Caco-2 (cell line): Measurements from ENCODE around the gene RPP14. TPM values are rescaled to one million over a fixed set of nuclear protein-coding genes. Genes with fewer than 3 reads are reported as not detected.

ENCODE experiments used
- BruUV-seq: library from RNA; stranded (reverse); fragments of 400-500 nt; replicated peaks from 2 replicates; lab custom pipeline; 2021; lab: Mats Ljungman, UMichigan
- CTCF ChIA-PET: fragments of 300-600 bp; sonication (Branson Sonifier 250); formaldehyde crosslinking; loops from one replicate; lab custom pipeline; 2022; ENCODE audit warnings: antibody characterized with exemption; lab: Charles Lee
- POLR2A ChIA-PET: fragments of 300-600 bp; sonication (Branson Sonifier 250); formaldehyde crosslinking; loops from one replicate; lab custom pipeline; 2022; ENCODE audit warnings: antibody characterized with exemption; lab: Charles Lee
- DNase-seq, 2 experiments: peaks; one replicate each; pipeline versions ENCODE4 v3.0.0 to v3.0.0-alpha.2; 2020 to 2022
- H3K27me3 ChIP-seq: replicated peaks from 2 replicates; pipeline ENCODE4 v1.6.0; 2011; ENCODE audit warnings: low read length; ENCODE audit not compliant: control insufficient read depth, insufficient read depth
- H3K36me3 ChIP-seq: 2 replicates; pipeline ENCODE4 v1.5.1; 2011; ENCODE audit warnings: low read length; ENCODE audit not compliant: control insufficient read depth, insufficient read depth
- H3K4me1 ChIP-seq: fragments of 250-450 bp; sonication (Bioruptor Pico); 2 replicates; pipeline ENCODE4 v1.5.1; 2020; ENCODE audit warnings: mild to moderate bottlenecking
- H3K4me3 ChIP-seq: 2 replicates; pipeline ENCODE4 v1.5.1; 2011; ENCODE audit warnings: low read depth, mild to moderate bottlenecking, control low read depth, low read length
- H3K9me3 ChIP-seq: fragments of 250-450 bp; sonication (Bioruptor Pico); 2 replicates; pipeline ENCODE4 v1.5.1; 2020; ENCODE audit warnings: mild to moderate bottlenecking, moderate library complexity
- H3K27ac Mint-ChIP-seq: one replicate; pipeline ENCODE4 v1.8.0; 2022; ENCODE audit warnings: mixed read lengths; ENCODE audit not compliant: unreplicated experiment
- H3K27me3 Mint-ChIP-seq: one replicate; pipeline ENCODE4 v1.8.0; 2022; ENCODE audit warnings: mixed read lengths; ENCODE audit not compliant: insufficient read depth, unreplicated experiment
- H3K36me3 Mint-ChIP-seq: one replicate; pipeline ENCODE4 v1.8.0; 2022; ENCODE audit warnings: mild to moderate bottlenecking, mixed read lengths; ENCODE audit not compliant: insufficient read depth, unreplicated experiment
- H3K4me1 Mint-ChIP-seq: one replicate; pipeline ENCODE4 v1.8.0; 2022; ENCODE audit warnings: low read depth, mixed read lengths; ENCODE audit not compliant: unreplicated experiment
- H3K4me3 Mint-ChIP-seq: one replicate; pipeline ENCODE4 v1.8.0; 2022; ENCODE audit warnings: mild to moderate bottlenecking, moderate library complexity, mixed read lengths; ENCODE audit not compliant: unreplicated experiment
- H3K9me3 Mint-ChIP-seq: one replicate; pipeline ENCODE4 v1.8.0; 2022; ENCODE audit warnings: mixed read lengths; ENCODE audit not compliant: unreplicated experiment
- CTCF ChIP-seq, 2 experiments: fragments of 200-600 bp in 1 of 2; IDR thresholded peaks; 1 replicate in 1 of 2; 2 replicates in 1 of 2; pipeline versions ENCODE4 v1.5.1 to v1.8.0; 2011 to 2022; ENCODE audit warnings: antibody characterized with exemption in 1 of 2, control low read depth in 1 of 2, inconsistent platforms in 1 of 2, low read depth in 1 of 2, low read length in 1 of 2, mild to moderate bottlenecking in 1 of 2, moderate library complexity in 1 of 2; ENCODE audit not compliant: insufficient read depth in 1 of 2, severe bottlenecking in 1 of 2, unreplicated experiment in 1 of 2
- intact Hi-C: fragments of 100-400 bp; cut with micrococcal nuclease; formaldehyde crosslinking; loops from one replicate; pipeline ENCODE4 v1.10.0; 2022; ENCODE audit not compliant: unreplicated experiment
- total RNA-seq: library from RNA; stranded (reverse); gene quantifications from 2 replicates; pipeline ENCODE4 v1.2.3, GENCODE V29; 2022

The RPP14 gene
- total RNA-seq, 1 experiment from 2014 or later, result 24.7 TPM

- H3K27me3 Mint-ChIP-seq, result no peaks in the 10 kb centered on the region
- intact Hi-C loops, result no loop called here
- BruUV-seq, result no TSS peak
- no peak overlapping the region for H3K4me3 Mint-ChIP-seq
- ChIA-PET POLR2A (no interaction called here), CTCF (interaction anchor here (0.6 kb wide), 1 partner anchor 53 kb away, joined by 3 read pairs; no protein-coding TSS in a partner anchor)
- no peaks in the 10 kb centered on the region for H3K4me1 ChIP-seq
- TF ChIP-seq CTCF (IDR thresholded peaks at IDR 0.05; ENCODE audit: insufficient read depth in 1 of 2, low read depth in 1 of 2, low read length in 1 of 2, severe bottlenecking in 1 of 2, unreplicated experiment in 1 of 2), result no peak
- no peak for DNase-seq
- H3K9me3 Mint-ChIP-seq, result no peaks in the 10 kb centered on the region
- H3K36me3 Mint-ChIP-seq, result no peaks in the 10 kb centered on the region
- H3K9me3 ChIP-seq, result no peaks in the 10 kb centered on the region
- no peak overlapping the region for H3K27ac Mint-ChIP-seq
- H3K36me3 ChIP-seq, result no peaks in the 10 kb centered on the region
- no peaks in the 10 kb centered on the region for H3K27me3 ChIP-seq
- H3K4me1 Mint-ChIP-seq, result no peaks in the 10 kb centered on the region
- H3K4me3 ChIP-seq, result no peak overlapping the region
Measured at GRCh38 chr3:58352626-58353025, 46.6 kb downstream of the RPP14 start.

GRCh38 chr3:58353722-58354553 lies 47.9 kb downstream of the RPP14 start:
- no peaks in the 10 kb centered on the region for H3K36me3 Mint-ChIP-seq
- no peak overlapping the region for H3K4me3 Mint-ChIP-seq
- Histone ChIP-seq H3K9me3 (no peaks in the 10 kb centered on the region), H3K4me1 (no peaks in the 10 kb centered on the region), H3K27me3 (no peaks in the 10 kb centered on the region), H3K36me3 (no peaks in the 10 kb centered on the region), H3K4me3 (no peak overlapping the region)
- ChIA-PET CTCF (interaction anchor here (0.8 kb wide), 1 partner anchor 62 kb away, joined by 7 read pairs; no protein-coding TSS in a partner anchor), POLR2A (no interaction called here)
- BruUV-seq, result no TSS peak
- H3K4me1 Mint-ChIP-seq, result no peaks in the 10 kb centered on the region
- no peak for DNase-seq
- intact Hi-C loops, result no loop called here
- no peaks in the 10 kb centered on the region for H3K9me3 Mint-ChIP-seq
- no peak for TF ChIP-seq CTCF (IDR thresholded peaks at IDR 0.05; ENCODE audit: insufficient read depth in 1 of 2, low read depth in 1 of 2, low read length in 1 of 2, severe bottlenecking in 1 of 2, unreplicated experiment in 1 of 2)
- H3K27ac Mint-ChIP-seq, result no peak overlapping the region
- no peaks in the 10 kb centered on the region for H3K27me3 Mint-ChIP-seq

GRCh38 chr3:58355179-58355578 lies 49.1 kb downstream of the RPP14 start:
- Histone ChIP-seq H3K9me3 (no peaks in the 10 kb centered on the region), H3K4me3 (no peak overlapping the region), H3K4me1 (no peaks in the 10 kb centered on the region), H3K36me3 (no peaks in the 10 kb centered on the region), H3K27me3 (no peaks in the 10 kb centered on the region)
- ChIA-PET CTCF (no interaction called here), POLR2A (no interaction called here)
- Mint-ChIP-seq H3K4me1 (no peaks in the 10 kb centered on the region), H3K4me3 (no peak overlapping the region), H3K27me3 (no peaks in the 10 kb centered on the region), H3K36me3 (no peaks in the 10 kb centered on the region), H3K27ac (no peak overlapping the region), H3K9me3 (no peaks in the 10 kb centered on the region)
- DNase-seq, result no peak
- no peak for TF ChIP-seq CTCF (IDR thresholded peaks at IDR 0.05; ENCODE audit: insufficient read depth in 1 of 2, low read depth in 1 of 2, low read length in 1 of 2, severe bottlenecking in 1 of 2, unreplicated experiment in 1 of 2)
- no TSS peak for BruUV-seq
- intact Hi-C loops, result no loop called here
